Fibroblast of lung (primary cell): Measurements from ENCODE around the gene MCRS1.

Source experiments
- EZH2 ChIP-seq: IDR thresholded peaks from 2 replicates; pipeline ENCODE4 v1.5.1; 2012; ENCODE audit warnings: low read length, control low read depth, mild to moderate bottlenecking; ENCODE audit errors: missing control alignments
- TF ChIP-seq, protein P1 (sequence below), 2 donors: IDR thresholded peaks in 1 of 2; conservative IDR thresholded peaks in 1 of 2; 1 replicate in 1 of 2; 2 replicates in 1 of 2; pipeline ENCODE4 v1.5.1; 2011 to 2012; ENCODE audit warnings: low read length in 2 of 2, control low read depth in 1 of 2, inconsistent platforms in 1 of 2, low read depth in 1 of 2, mild to moderate bottlenecking in 1 of 2

DNA sequence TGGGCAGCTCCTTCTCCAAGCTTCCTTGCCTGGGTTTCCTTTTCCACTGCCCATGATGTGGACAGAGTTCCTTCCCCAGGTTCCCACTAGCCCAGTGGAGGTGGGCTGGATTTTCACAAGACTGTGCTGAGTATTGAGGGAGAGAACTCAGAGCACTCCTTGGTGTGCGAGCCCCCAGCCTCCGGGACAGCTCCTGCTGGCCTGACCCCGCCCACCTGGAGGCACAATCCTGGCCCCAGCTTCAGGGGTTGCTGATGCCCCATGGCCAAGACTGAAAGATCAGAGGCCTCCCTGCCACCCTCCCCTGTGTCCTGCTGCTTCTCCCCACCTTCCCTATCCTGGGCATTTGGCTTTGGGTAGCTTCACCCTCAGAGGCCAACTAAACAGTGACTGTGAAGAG is 21.5 kb downstream of the MCRS1 start:
- no peak for TF ChIP-seq EZH2
- TF ChIP-seq, protein P1, sequence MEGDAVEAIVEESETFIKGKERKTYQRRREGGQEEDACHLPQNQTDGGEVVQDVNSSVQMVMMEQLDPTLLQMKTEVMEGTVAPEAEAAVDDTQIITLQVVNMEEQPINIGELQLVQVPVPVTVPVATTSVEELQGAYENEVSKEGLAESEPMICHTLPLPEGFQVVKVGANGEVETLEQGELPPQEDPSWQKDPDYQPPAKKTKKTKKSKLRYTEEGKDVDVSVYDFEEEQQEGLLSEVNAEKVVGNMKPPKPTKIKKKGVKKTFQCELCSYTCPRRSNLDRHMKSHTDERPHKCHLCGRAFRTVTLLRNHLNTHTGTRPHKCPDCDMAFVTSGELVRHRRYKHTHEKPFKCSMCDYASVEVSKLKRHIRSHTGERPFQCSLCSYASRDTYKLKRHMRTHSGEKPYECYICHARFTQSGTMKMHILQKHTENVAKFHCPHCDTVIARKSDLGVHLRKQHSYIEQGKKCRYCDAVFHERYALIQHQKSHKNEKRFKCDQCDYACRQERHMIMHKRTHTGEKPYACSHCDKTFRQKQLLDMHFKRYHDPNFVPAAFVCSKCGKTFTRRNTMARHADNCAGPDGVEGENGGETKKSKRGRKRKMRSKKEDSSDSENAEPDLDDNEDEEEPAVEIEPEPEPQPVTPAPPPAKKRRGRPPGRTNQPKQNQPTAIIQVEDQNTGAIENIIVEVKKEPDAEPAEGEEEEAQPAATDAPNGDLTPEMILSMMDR (conservative IDR thresholded peaks at IDR 0.05 in 1 of 2, IDR thresholded peaks at IDR 0.05 in 1 of 2; ENCODE audit: low read depth in 1 of 2, low read length in 2 of 2), result no peak
